IPS DF 6.9 (cell line): ENCODE data around the gene NFYB.
"Not testable (repeated sequence)": the region's sequence is repeated elsewhere in the genome, so short reads cannot be mapped to it uniquely, and the experiment has no call there.

Source experiments
- DNase-seq: peaks from one replicate; pipeline ENCODE4 v3.0.0-alpha.2; 2013; ENCODE audit warnings: low read depth, low spot score
- H3K27ac ChIP-seq: one replicate; pipeline ENCODE4 v1.5.1; 2013; ENCODE audit warnings: low read length, control low read depth
- H3K27me3 ChIP-seq: 2 replicates; pipeline ENCODE4 v1.6.1; 2013; ENCODE audit warnings: mild to moderate bottlenecking, low read length; ENCODE audit not compliant: control insufficient read depth, insufficient read depth
- H3K36me3 ChIP-seq: 2 replicates; pipeline ENCODE4 v1.6.1; 2013; ENCODE audit warnings: low read length; ENCODE audit not compliant: control insufficient read depth, insufficient read depth
- H3K4me1 ChIP-seq: 2 replicates; pipeline ENCODE4 v1.6.1; 2013; ENCODE audit warnings: low read length; ENCODE audit not compliant: control insufficient read depth, insufficient read depth
- H3K4me3 ChIP-seq: 2 replicates; pipeline ENCODE4 v1.5.1; 2013; ENCODE audit warnings: mild to moderate bottlenecking, low read length
- H3K9me3 ChIP-seq: 2 replicates; pipeline ENCODE4 v1.6.1; 2013; ENCODE audit warnings: low read length, inconsistent platforms; ENCODE audit not compliant: control insufficient read depth, insufficient read depth
- WGBS: extraction: QIAGEN DNeasy Blood & Tissue Kit; methylation state at CpG from one replicate; pipeline ENCODE4 v1.1.7; 2013; ENCODE audit warnings: mixed read lengths, missing lambda C conversion rate; ENCODE audit not compliant: insufficient read length, insufficient coverage; 5-methylcytosine and 5-hydroxymethylcytosine counted together

NFYB gene

DNA sequence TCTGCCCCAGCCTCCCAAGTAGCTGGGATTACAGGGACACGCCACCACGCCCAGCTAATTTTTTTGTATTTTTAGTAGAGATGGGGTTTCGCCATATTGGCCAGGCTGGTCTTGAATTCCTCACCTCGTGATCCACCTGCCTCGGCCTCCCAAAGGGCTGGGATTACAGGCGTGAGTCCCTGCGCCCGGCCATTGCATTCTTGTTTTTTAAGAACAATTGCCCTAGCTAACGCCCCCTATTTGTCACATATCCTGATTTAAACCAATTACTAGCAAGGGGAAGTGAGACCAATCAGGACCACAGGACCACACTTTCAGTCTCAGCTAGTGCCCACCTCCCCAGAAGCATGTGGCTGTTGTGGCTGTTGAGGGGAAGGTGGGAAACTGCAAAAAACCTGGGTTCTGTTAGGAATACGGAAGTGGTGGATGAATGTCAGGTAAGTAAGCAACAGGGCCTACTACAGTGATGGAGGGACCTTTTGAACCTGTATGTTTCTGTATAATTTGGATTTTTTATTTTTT is 37.8 kb upstream of the NFYB start:
- no CpG with 5 or more reads among the region's 10 CpGs for WGBS
- Histone ChIP-seq H3K36me3 (no peaks in the 10 kb centered on the region), H3K27ac (no peak overlapping the region), H3K4me3 (no peak overlapping the region), H3K9me3 (no peaks in the 10 kb centered on the region), H3K4me1 (no peaks in the 10 kb centered on the region), H3K27me3 (no peaks in the 10 kb centered on the region; the same call in 1 of the 2 replicates)
- no peak for DNase-seq

GRCh38 chr12:104173804-104174203 is 35.8 kb upstream of the NFYB start:
- not testable (repeated sequence) for H3K36me3 ChIP-seq, H3K4me1 ChIP-seq, H3K27ac ChIP-seq, H3K27me3 ChIP-seq, H3K4me3 ChIP-seq, DNase-seq, H3K9me3 ChIP-seq
- WGBS: no CpG with 5 or more reads among the region's 5 CpGs

- Histone ChIP-seq H3K4me1 (no peaks in the 10 kb centered on the region), H3K27me3 (no peaks in the 10 kb centered on the region)
- WGBS: no CpG with 5 or more reads among the region's 6 CpGs
These were observed 34.5 kb upstream of the NFYB start for GRCh38 chr12:104172570-104172947.

GRCh38 chr12:104171785-104172569 is 34.0 kb upstream of the NFYB start:
- DNase-seq: no peak
- WGBS: no CpG with 5 or more reads among the region's 28 CpGs
- no peaks in the 10 kb centered on the region for H3K27me3 ChIP-seq
- no peak overlapping the region for H3K4me3 ChIP-seq
- no peaks in the 10 kb centered on the region for H3K36me3 ChIP-seq
- no peaks in the 10 kb centered on the region for H3K4me1 ChIP-seq
- no peak overlapping the region for H3K27ac ChIP-seq
- H3K9me3 ChIP-seq: no peaks in the 10 kb centered on the region

More at GRCh38 chr12:104172570-104172947, 34.5 kb upstream of the NFYB start:
- Histone ChIP-seq H3K9me3 (no peaks in the 10 kb centered on the region), H3K36me3 (no peaks in the 10 kb centered on the region), H3K4me3 (no peak overlapping the region), H3K27ac (no peak overlapping the region)
- DNase-seq: no peak

DNA sequence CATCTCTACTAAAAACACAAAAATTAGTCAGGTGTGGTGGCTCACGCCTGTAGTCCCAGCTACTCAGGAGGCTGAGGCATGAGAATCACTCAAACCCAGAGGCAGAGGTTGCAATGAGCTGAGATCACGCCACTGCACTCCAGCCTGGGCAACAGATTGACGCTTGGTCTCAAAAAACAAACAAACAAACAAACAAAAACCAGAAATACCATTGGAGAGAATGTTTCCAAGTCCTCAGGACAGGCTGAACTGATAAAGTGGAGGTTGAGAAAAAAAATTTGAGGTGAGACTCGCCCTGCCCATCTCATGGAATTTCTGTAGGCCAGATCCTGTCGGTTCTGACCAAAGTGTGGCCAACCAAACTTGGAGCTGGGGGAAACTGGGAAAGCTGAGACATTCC is 30.6 kb upstream of the NFYB start:
- WGBS: no CpG with 5 or more reads among the region's 5 CpGs
- Histone ChIP-seq H3K4me1 (no peaks in the 10 kb centered on the region), H3K36me3 (no peaks in the 10 kb centered on the region), H3K9me3 (no peaks in the 10 kb centered on the region), H3K27ac (no peak overlapping the region), H3K27me3 (no peaks in the 10 kb centered on the region), H3K4me3 (no peak overlapping the region)
- no peak for DNase-seq

DNA sequence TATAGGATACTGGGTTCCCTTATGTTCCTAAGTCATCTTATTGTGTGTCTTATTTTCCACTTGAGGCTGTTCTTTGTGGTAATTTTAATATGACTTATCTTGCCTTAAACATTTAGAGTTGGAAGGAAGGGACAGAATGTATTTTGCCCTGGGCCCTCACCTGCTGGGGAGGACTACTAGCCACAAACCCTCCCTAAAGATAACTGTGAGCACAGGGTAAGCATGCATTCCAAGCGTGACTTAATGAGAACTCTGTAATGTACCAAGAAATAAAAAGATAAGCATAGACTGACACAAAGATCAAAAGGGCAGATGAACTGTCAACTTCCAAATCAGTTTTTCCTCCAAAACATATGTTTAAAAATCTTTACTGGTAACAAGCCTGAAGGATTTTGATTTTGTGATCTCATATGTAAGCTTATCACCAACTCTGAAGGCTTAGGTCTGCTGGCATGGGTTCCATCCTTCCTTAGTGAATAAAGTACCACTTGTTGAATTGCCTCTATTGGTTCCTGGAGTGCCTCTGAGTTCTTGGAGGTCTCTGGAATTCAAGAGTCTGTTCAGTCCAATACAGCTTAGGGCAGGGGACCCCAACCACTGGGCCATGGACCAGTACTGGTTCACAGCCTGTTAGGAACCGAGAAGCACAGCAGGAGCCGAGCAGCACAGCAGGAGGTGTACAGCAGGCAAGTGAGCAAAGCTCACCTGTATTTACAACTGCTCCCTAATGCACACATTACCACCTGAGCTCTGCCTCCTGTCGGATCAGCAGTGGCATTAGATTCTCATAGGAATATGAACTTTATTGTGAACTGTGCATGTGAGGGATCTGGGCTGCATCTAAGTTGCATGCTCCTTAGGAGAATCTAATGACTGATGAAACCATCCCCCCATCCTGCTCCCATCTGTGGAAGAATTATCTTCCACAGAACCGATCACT is 29.8 kb upstream of the NFYB start:
- Histone ChIP-seq H3K36me3 (no peaks in the 10 kb centered on the region), H3K27ac (no peak overlapping the region), H3K4me1 (no peaks in the 10 kb centered on the region), H3K27me3 (no peaks in the 10 kb centered on the region), H3K4me3 (no peak overlapping the region), H3K9me3 (no peaks in the 10 kb centered on the region)
- no CpG with 5 or more reads among the region's 5 CpGs for WGBS
- no peak for DNase-seq

DNA sequence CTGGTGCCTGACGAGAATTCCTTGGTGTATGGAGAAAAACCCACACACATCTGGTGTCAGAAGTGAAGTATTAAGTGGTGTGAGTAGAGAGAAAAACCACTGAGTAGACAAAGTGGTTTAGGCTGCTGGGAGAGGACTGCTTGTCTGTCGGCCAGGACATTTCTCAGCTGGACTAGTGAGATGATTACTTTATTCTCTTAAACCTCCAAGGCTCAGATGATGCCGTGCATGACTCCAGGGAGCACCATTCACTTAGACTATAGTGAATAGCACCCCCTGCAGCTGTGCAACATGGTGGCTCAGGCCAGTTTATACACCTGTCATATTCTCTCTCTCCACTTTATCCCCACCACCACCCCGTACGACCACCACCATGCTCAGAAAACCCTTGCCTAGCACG is 28.5 kb upstream of the NFYB start:
- no CpG with 5 or more reads among the region's 6 CpGs for WGBS
- Histone ChIP-seq H3K27ac (no peak overlapping the region), H3K4me3 (no peak overlapping the region), H3K36me3 (no peaks in the 10 kb centered on the region), H3K9me3 (no peaks in the 10 kb centered on the region), H3K4me1 (no peaks in the 10 kb centered on the region), H3K27me3 (no peaks in the 10 kb centered on the region)
- no peak for DNase-seq

- H3K36me3 ChIP-seq: no peaks in the 10 kb centered on the region
- H3K27me3 ChIP-seq: no peaks in the 10 kb centered on the region
- H3K4me1 ChIP-seq: no peaks in the 10 kb centered on the region
- H3K4me3 ChIP-seq: no peak overlapping the region
- no peak for DNase-seq
- no CpG with 5 or more reads among the region's 2 CpGs for WGBS
- no peak overlapping the region for H3K27ac ChIP-seq
- no peaks in the 10 kb centered on the region for H3K9me3 ChIP-seq
These were observed 27.8 kb upstream of the NFYB start for GRCh38 chr12:104165801-104166200.

GRCh38 chr12:104164634-104165033 is 26.6 kb upstream of the NFYB start:
- Histone ChIP-seq H3K27me3 (no peaks in the 10 kb centered on the region), H3K36me3 (no peaks in the 10 kb centered on the region), H3K4me1 (no peaks in the 10 kb centered on the region), H3K27ac (no peak overlapping the region), H3K4me3 (no peak overlapping the region), H3K9me3 (no peaks in the 10 kb centered on the region)
- WGBS: no CpG with 5 or more reads among the region's 1 CpG
- no peak for DNase-seq

- no peaks in the 10 kb centered on the region for H3K27me3 ChIP-seq
- H3K4me1 ChIP-seq: no peaks in the 10 kb centered on the region
- H3K4me3 ChIP-seq: no peak overlapping the region
- no peaks in the 10 kb centered on the region for H3K36me3 ChIP-seq
- H3K9me3 ChIP-seq: no peaks in the 10 kb centered on the region
- no peak for DNase-seq
- no peak overlapping the region for H3K27ac ChIP-seq
- no CpG with 5 or more reads among the region's 4 CpGs for WGBS
These were observed 25.6 kb upstream of the NFYB start for GRCh38 chr12:104163631-104164030.
